PFSK-1 (cell line): ENCODE measurements around the gene CCT4.

Experiments
- FOXP2 ChIP-seq: optimal IDR thresholded peaks from 2 replicates; pipeline ENCODE3; 2011; ENCODE audit warnings: borderline replicate concordance, control low read depth, inconsistent platforms; ENCODE audit not compliant: insufficient read depth; ENCODE audit errors: extremely low read length, extremely low read depth
- POLR2AphosphoS5 ChIP-seq: IDR thresholded peaks from 2 replicates; pipeline ENCODE4 v1.6.1; 2012; ENCODE audit warnings: low read depth, mild to moderate bottlenecking, control low read depth, low read length, moderate library complexity
- SIN3A ChIP-seq: IDR thresholded peaks from 2 replicates; pipeline ENCODE4 v1.6.1; 2012; ENCODE audit warnings: mild to moderate bottlenecking, low read length, moderate library complexity, borderline replicate concordance; ENCODE audit not compliant: insufficient read depth
- TAF1 ChIP-seq: IDR thresholded peaks from 2 replicates; pipeline ENCODE4 v1.6.1; 2012; ENCODE audit warnings: low read length, control low read depth, borderline replicate concordance; ENCODE audit not compliant: insufficient read depth
- TF ChIP-seq, protein P1 (sequence below), 2 experiments: IDR thresholded peaks; 2 replicates each; pipeline versions ENCODE4 v1.6.1 to v1.8.0; 2011 to 2012; ENCODE audit warnings: low read depth in 2 of 2, low read length in 2 of 2, control low read depth in 1 of 2, inconsistent platforms in 1 of 2, mild to moderate bottlenecking in 1 of 2, moderate library complexity in 1 of 2; ENCODE audit not compliant: insufficient read depth in 1 of 2

DNA sequence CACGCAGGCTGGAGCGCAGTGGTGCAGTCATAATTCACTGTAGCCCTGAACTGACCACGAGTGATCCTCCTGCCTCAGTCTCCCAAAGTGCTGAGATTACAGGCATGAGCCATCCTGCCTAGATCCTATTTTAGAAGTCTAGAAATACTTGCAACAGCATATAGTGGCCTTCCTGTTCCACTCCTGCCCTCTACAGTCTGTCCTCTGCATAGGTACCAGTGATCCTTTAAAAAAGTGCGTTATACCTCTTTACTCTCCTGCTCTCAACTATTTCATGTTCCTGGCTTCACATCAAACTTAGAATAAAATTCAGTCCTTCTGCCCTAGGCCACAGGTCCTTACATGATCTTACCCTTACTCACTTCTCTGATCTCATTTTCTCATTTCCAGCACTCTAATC lies 23.1 kb upstream of the CCT4 start:
- TF ChIP-seq, protein P1, sequence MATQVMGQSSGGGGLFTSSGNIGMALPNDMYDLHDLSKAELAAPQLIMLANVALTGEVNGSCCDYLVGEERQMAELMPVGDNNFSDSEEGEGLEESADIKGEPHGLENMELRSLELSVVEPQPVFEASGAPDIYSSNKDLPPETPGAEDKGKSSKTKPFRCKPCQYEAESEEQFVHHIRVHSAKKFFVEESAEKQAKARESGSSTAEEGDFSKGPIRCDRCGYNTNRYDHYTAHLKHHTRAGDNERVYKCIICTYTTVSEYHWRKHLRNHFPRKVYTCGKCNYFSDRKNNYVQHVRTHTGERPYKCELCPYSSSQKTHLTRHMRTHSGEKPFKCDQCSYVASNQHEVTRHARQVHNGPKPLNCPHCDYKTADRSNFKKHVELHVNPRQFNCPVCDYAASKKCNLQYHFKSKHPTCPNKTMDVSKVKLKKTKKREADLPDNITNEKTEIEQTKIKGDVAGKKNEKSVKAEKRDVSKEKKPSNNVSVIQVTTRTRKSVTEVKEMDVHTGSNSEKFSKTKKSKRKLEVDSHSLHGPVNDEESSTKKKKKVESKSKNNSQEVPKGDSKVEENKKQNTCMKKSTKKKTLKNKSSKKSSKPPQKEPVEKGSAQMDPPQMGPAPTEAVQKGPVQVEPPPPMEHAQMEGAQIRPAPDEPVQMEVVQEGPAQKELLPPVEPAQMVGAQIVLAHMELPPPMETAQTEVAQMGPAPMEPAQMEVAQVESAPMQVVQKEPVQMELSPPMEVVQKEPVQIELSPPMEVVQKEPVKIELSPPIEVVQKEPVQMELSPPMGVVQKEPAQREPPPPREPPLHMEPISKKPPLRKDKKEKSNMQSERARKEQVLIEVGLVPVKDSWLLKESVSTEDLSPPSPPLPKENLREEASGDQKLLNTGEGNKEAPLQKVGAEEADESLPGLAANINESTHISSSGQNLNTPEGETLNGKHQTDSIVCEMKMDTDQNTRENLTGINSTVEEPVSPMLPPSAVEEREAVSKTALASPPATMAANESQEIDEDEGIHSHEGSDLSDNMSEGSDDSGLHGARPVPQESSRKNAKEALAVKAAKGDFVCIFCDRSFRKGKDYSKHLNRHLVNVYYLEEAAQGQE (IDR thresholded peaks at IDR 0.05; ENCODE audit: insufficient read depth in 1 of 2, low read depth in 2 of 2, low read length in 2 of 2) = no peak
- TF ChIP-seq POLR2AphosphoS5 (no peak), TAF1 (no peak), SIN3A (no peak), FOXP2 (no peak)
